WTC11 (cell line): ENCODE results near the gene DGCR2. TPM values are rescaled to one million over a fixed set of nuclear protein-coding genes. Genes with fewer than 3 reads are reported as not detected.
"Not testable (repeated sequence)": the region's sequence is repeated elsewhere in the genome, so short reads cannot be mapped to it uniquely, and the experiment has no call there.

ENCODE experiments used
- ATAC-seq: fragments of 200-7000 bp; cut with Tn5 transposase; 2 replicates; pipeline ENCODE4 v1.10.0; 2021; ENCODE audit warnings: mild to moderate bottlenecking, moderate library complexity
- CTCF ChIA-PET: fragments of 300-600 bp; sonication (Branson Sonifier 250); formaldehyde crosslinking; loops from one replicate; lab custom pipeline; 2021; ENCODE audit warnings: antibody characterized with exemption; lab: Charles Lee
- POLR2A ChIA-PET: fragments of 350-600 bp; sonication (Branson Sonifier 250); formaldehyde crosslinking; loops from one replicate; lab custom pipeline; 2021; ENCODE audit warnings: antibody characterized with exemption; lab: Charles Lee
- DNase-seq: peaks from one replicate; pipeline ENCODE4 v3.0.0; 2021; ENCODE audit warnings: low spot score
- H3K27ac Mint-ChIP-seq: 2 replicates; pipeline ENCODE4 v1.8.0; 2021; ENCODE audit warnings: mixed read lengths
- H3K27me3 Mint-ChIP-seq: 2 replicates; pipeline ENCODE4 v1.8.0; 2021; ENCODE audit warnings: low read depth, mild to moderate bottlenecking, moderate library complexity, mixed read lengths
- H3K36me3 Mint-ChIP-seq: 2 replicates; pipeline ENCODE4 v1.8.0; 2021; ENCODE audit warnings: mixed read lengths
- H3K4me1 Mint-ChIP-seq: 2 replicates; pipeline ENCODE4 v1.8.0; 2022; ENCODE audit warnings: mixed read lengths
- H3K4me3 Mint-ChIP-seq: 2 replicates; pipeline ENCODE4 v1.8.0; 2021; ENCODE audit warnings: mild to moderate bottlenecking, moderate library complexity, mixed read lengths
- H3K9me3 Mint-ChIP-seq: 2 replicates; pipeline ENCODE4 v1.8.0; 2021; ENCODE audit warnings: mixed read lengths
- ATF2 ChIP-seq: sonication (generic); formaldehyde crosslinking; IDR thresholded peaks from 2 replicates; pipeline ENCODE4 v1.8.1; 2022; ENCODE audit warnings: low read depth, missing genetic modification reagents, borderline replicate concordance
- HMGA2 ChIP-seq: fragments of 250-450 bp; sonication (Bioruptor Pico); IDR thresholded peaks from 2 replicates; pipeline ENCODE4 v1.4.0; 2021; ENCODE audit warnings: mild to moderate bottlenecking, moderate library complexity
- IRF1 ChIP-seq: sonication (generic); formaldehyde crosslinking; IDR thresholded peaks from 2 replicates; pipeline ENCODE4 v1.8.0; 2023; ENCODE audit warnings: missing genetic modification reagents
- IRF2 ChIP-seq: sonication (generic); formaldehyde crosslinking; IDR thresholded peaks from 2 replicates; pipeline ENCODE4 v1.8.0; 2022; ENCODE audit warnings: low read depth, missing genetic modification reagents, borderline replicate concordance
- KAT7 ChIP-seq: sonication (generic); formaldehyde crosslinking; IDR thresholded peaks from 2 replicates; pipeline ENCODE4 v1.8.1; 2023; ENCODE audit warnings: missing genetic modification reagents, mild to moderate bottlenecking, borderline replicate concordance
- MYBL2 ChIP-seq: sonication (generic); formaldehyde crosslinking; IDR thresholded peaks from 2 replicates; pipeline ENCODE4 v1.8.1; 2023; ENCODE audit warnings: mild to moderate bottlenecking, moderate library complexity, missing genetic modification reagents
- NFATC4 ChIP-seq: fragments of 250-450 bp; sonication (Bioruptor Pico); IDR thresholded peaks from 2 replicates; pipeline ENCODE4 v1.9.0; 2021; ENCODE audit warnings: mild to moderate bottlenecking
- NFYB ChIP-seq: sonication (generic); formaldehyde crosslinking; conservative IDR thresholded peaks from 2 replicates; pipeline ENCODE4 v1.8.0; 2022; ENCODE audit warnings: low read depth, missing genetic modification reagents
- NR2C2 ChIP-seq: sonication (generic); formaldehyde crosslinking; IDR thresholded peaks from 2 replicates; pipeline ENCODE4 v1.8.0; 2022; ENCODE audit warnings: mild to moderate bottlenecking, missing genetic modification reagents
- TEAD1 ChIP-seq: sonication (generic); formaldehyde crosslinking; IDR thresholded peaks from 2 replicates; pipeline ENCODE4 v1.8.0; 2022; ENCODE audit warnings: mild to moderate bottlenecking, missing genetic modification reagents
- USF2 ChIP-seq: sonication (generic); formaldehyde crosslinking; IDR thresholded peaks from 2 replicates; pipeline ENCODE4 v1.8.1; 2023; ENCODE audit warnings: mild to moderate bottlenecking, missing genetic modification reagents, moderate library complexity
- ZNF138 ChIP-seq: sonication (generic); formaldehyde crosslinking; conservative IDR thresholded peaks from 2 replicates; pipeline ENCODE4 v1.8.1; 2022; ENCODE audit warnings: mild to moderate bottlenecking, moderate library complexity, missing genetic modification reagents
- ZNF219 ChIP-seq: sonication (generic); formaldehyde crosslinking; IDR thresholded peaks from 2 replicates; pipeline ENCODE4 v1.8.0; 2023; ENCODE audit warnings: missing genetic modification reagents, mild to moderate bottlenecking, borderline replicate concordance
- ZNF263 ChIP-seq: sonication (generic); formaldehyde crosslinking; IDR thresholded peaks from 2 replicates; pipeline ENCODE4 v1.8.1; 2022; ENCODE audit warnings: low read depth, mild to moderate bottlenecking, moderate library complexity, missing genetic modification reagents
- ZNF416 ChIP-seq: fragments of 250-450 bp; sonication (Bioruptor Pico); IDR thresholded peaks from 2 replicates; pipeline ENCODE4 v1.9.0; 2021; ENCODE audit warnings: mild to moderate bottlenecking, inconsistent platforms
- ZNF423 ChIP-seq: fragments of 250-450 bp; sonication (Bioruptor Pico); IDR thresholded peaks from 2 replicates; pipeline ENCODE4 v2.1.2; 2022; ENCODE audit warnings: mild to moderate bottlenecking, moderate library complexity
- ZNF671 ChIP-seq: fragments of 250-450 bp; sonication (Bioruptor Pico); IDR thresholded peaks from 2 replicates; pipeline ENCODE4 v1.8.0; 2021; ENCODE audit warnings: mild to moderate bottlenecking
- total RNA-seq: library from RNA; stranded (reverse); gene quantifications from 3 replicates; pipeline ENCODE4 v1.2.3, GENCODE V29; 2021
- TF ChIP-seq, protein P1 (sequence below): fragments of 250-450 bp; sonication (Bioruptor Pico); IDR thresholded peaks from 2 replicates; pipeline ENCODE4 v1.9.0; 2021; ENCODE audit warnings: moderate library complexity, mild to moderate bottlenecking, inconsistent platforms, borderline replicate concordance
- TF ChIP-seq, protein P2 (sequence below): sonication (generic); formaldehyde crosslinking; IDR thresholded peaks from 2 replicates; pipeline ENCODE4 v1.8.1; 2022; ENCODE audit warnings: missing genetic modification reagents, borderline replicate concordance
- TF ChIP-seq, protein P3 (sequence below): fragments of 250-450 bp; sonication (Bioruptor Pico); IDR thresholded peaks from 2 replicates; pipeline ENCODE4 v1.8.0; 2021; ENCODE audit warnings: mild to moderate bottlenecking
- TF ChIP-seq, protein P4 (sequence below): sonication (generic); formaldehyde crosslinking; IDR thresholded peaks from 2 replicates; pipeline ENCODE4 v1.8.1; 2022; ENCODE audit warnings: low read depth, mild to moderate bottlenecking, moderate library complexity, missing genetic modification reagents, borderline replicate concordance
- TF ChIP-seq, protein P5 (sequence below): sonication (generic); formaldehyde crosslinking; IDR thresholded peaks from 2 replicates; pipeline ENCODE4 v1.8.1; 2022; ENCODE audit warnings: mild to moderate bottlenecking, missing genetic modification reagents, moderate library complexity, borderline replicate concordance

DGCR2 gene
- total RNA-seq, 1 experiment from 2014 or later: 64.2 TPM

DNA sequence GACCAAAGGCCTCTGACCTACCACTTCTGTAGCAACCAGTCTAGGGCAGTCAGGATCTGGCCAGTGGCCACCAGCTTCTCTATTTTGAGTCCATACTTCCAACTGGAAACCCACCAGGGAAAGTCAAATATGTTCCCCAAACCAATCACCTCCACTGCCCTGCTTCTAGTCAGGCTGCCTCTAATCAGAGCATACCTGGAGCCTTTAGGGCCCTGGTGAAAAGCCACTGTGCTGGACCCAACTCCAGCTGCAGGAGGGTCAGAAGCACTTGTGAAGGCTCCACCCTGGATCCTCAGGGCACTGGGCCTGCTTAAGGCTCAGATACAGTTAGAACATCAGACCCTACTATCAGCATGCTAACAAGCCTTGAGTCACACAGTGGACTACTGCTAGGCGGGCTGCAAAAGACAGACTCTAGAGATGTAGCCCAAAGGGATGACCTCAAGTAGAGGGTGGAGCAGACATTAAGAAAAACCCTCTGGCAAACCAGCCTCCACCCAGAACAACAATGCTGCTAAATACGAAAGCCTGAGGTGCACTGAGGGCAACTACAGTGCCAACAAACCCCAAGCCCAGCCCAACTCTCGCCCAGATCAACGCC is 69.2 kb downstream of the DGCR2 start:
- ChIA-PET POLR2A (no interaction called here), CTCF (no interaction called here)
- Mint-ChIP-seq H3K4me1 (no peaks in the 10 kb centered on the region), H3K27me3 (no peaks in the 10 kb centered on the region), H3K36me3 (peaks cover 36% of the 10 kb centered on the region), H3K4me3 (no peak overlapping the region), H3K27ac (no peak overlapping the region), H3K9me3 (no peaks in the 10 kb centered on the region)
- no peak for TF ChIP-seq TEAD1 (CRISPR knock-in tag)
- TF ChIP-seq ZNF219 (CRISPR knock-in tag): no peak
- DNase-seq (no peak), ATAC-seq (no peak)

- no peak overlapping the region for H3K4me3 Mint-ChIP-seq
- peaks cover 40% of the 10 kb centered on the region for H3K36me3 Mint-ChIP-seq
- POLR2A ChIA-PET: no interaction called here
- DNase-seq (no peak), ATAC-seq (no peak)
- CTCF ChIA-PET: no interaction called here
- H3K27ac Mint-ChIP-seq: peak overlapping the region; percentile 5; the same call in 1 of the 2 replicates
- no peaks in the 10 kb centered on the region for H3K9me3 Mint-ChIP-seq
- TF ChIP-seq, protein P1, sequence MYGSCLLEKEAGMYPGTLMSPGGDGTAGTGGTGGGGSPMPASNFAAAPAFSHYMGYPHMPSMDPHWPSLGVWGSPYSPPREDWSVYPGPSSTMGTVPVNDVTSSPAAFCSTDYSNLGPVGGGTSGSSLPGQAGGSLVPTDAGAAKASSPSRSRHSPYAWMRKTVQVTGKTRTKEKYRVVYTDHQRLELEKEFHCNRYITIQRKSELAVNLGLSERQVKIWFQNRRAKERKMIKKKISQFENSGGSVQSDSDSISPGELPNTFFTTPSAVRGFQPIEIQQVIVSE (CRISPR knock-in tag): no peak
- TF ChIP-seq ZNF416 (CRISPR knock-in tag): no peak
- TF ChIP-seq NR2C2 (CRISPR knock-in tag): no peak
- TF ChIP-seq NFYB (CRISPR knock-in tag): no peak
- TF ChIP-seq ZNF423 (CRISPR knock-in tag): no peak
- TF ChIP-seq KAT7 (CRISPR knock-in tag): no peak
- TF ChIP-seq, protein P2, sequence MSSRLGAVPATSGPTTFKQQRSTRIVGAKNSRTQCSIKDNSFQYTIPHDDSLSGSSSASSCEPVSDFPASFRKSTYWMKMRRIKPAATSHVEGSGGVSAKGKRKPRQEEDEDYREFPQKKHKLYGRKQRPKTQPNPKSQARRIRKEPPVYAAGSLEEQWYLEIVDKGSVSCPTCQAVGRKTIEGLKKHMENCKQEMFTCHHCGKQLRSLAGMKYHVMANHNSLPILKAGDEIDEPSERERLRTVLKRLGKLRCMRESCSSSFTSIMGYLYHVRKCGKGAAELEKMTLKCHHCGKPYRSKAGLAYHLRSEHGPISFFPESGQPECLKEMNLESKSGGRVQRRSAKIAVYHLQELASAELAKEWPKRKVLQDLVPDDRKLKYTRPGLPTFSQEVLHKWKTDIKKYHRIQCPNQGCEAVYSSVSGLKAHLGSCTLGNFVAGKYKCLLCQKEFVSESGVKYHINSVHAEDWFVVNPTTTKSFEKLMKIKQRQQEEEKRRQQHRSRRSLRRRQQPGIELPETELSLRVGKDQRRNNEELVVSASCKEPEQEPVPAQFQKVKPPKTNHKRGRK: no peak
- TF ChIP-seq ZNF138 (CRISPR knock-in tag): no peak
- no peak for TF ChIP-seq IRF2 (CRISPR knock-in tag)
- TF ChIP-seq, protein P3, sequence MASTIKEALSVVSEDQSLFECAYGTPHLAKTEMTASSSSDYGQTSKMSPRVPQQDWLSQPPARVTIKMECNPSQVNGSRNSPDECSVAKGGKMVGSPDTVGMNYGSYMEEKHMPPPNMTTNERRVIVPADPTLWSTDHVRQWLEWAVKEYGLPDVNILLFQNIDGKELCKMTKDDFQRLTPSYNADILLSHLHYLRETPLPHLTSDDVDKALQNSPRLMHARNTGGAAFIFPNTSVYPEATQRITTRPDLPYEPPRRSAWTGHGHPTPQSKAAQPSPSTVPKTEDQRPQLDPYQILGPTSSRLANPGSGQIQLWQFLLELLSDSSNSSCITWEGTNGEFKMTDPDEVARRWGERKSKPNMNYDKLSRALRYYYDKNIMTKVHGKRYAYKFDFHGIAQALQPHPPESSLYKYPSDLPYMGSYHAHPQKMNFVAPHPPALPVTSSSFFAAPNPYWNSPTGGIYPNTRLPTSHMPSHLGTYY: no peak
- TF ChIP-seq, protein P4, sequence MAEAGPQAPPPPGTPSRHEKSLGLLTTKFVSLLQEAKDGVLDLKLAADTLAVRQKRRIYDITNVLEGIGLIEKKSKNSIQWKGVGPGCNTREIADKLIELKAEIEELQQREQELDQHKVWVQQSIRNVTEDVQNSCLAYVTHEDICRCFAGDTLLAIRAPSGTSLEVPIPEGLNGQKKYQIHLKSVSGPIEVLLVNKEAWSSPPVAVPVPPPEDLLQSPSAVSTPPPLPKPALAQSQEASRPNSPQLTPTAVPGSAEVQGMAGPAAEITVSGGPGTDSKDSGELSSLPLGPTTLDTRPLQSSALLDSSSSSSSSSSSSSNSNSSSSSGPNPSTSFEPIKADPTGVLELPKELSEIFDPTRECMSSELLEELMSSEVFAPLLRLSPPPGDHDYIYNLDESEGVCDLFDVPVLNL: no peak
- TF ChIP-seq, protein P5, sequence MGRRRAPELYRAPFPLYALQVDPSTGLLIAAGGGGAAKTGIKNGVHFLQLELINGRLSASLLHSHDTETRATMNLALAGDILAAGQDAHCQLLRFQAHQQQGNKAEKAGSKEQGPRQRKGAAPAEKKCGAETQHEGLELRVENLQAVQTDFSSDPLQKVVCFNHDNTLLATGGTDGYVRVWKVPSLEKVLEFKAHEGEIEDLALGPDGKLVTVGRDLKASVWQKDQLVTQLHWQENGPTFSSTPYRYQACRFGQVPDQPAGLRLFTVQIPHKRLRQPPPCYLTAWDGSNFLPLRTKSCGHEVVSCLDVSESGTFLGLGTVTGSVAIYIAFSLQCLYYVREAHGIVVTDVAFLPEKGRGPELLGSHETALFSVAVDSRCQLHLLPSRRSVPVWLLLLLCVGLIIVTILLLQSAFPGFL (CRISPR knock-in tag): no peak
- no peak for TF ChIP-seq MYBL2
- no peak for TF ChIP-seq USF2 (CRISPR knock-in tag)
- no peak for TF ChIP-seq NFATC4 (CRISPR knock-in tag)
- no peak for TF ChIP-seq ZNF671 (CRISPR knock-in tag)
- TF ChIP-seq IRF1 (CRISPR knock-in tag): no peak
- TF ChIP-seq ATF2: no peak
- no peak for TF ChIP-seq ZNF263 (CRISPR knock-in tag)
- TF ChIP-seq HMGA2 (CRISPR knock-in tag): no peak
- H3K27me3 Mint-ChIP-seq: no peaks in the 10 kb centered on the region
- no peaks in the 10 kb centered on the region for H3K4me1 Mint-ChIP-seq
Observed at GRCh38 chr22:19051381-19052072, 70.7 kb downstream of the DGCR2 start.

DNA sequence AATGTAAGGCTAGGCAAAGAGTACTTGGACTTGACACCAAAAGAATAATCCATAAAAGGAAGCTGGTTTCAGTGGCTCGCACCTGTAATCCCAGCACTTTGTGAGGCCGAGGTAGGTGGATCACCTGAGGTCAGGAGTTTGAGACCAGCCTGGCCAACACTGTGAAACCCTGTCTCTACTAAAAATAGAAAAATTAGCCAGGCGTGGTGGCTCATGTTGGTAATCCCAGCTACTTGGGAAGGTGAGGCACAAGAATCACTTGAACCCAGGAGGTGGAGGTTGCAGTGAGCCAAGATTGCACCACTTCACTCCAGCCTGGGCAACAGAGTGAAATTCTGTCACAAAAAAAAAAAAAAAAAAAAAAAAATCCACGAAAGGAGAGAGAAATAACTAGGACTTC is 71.4 kb downstream of the DGCR2 start:
- ATAC-seq, H3K27me3 Mint-ChIP-seq, POLR2A ChIA-PET, H3K4me1 Mint-ChIP-seq, H3K27ac Mint-ChIP-seq, H3K4me3 Mint-ChIP-seq, DNase-seq, H3K9me3 Mint-ChIP-seq, CTCF ChIA-PET: not testable (repeated sequence)
- peaks cover 44% of the 10 kb centered on the region for H3K36me3 Mint-ChIP-seq
